Gastrocnemius medialis (tissue), 4 donors: Measurements from ENCODE around the gene KCNAB1.

Experiments used
- CTCF ChIP-seq, 5 experiments: fragments of 450-650 bp in 3 of 5; fragments of 200-600 bp in 2 of 5; sonication (generic) in 2 of 5; IDR thresholded peaks in 4 of 5; conservative IDR thresholded peaks in 1 of 5; 1 replicate in 4 of 5; 2 replicates in 1 of 5; pipeline ENCODE4 v1.5.1; 2016 to 2019; ENCODE audit warnings: antibody characterized with exemption in 5 of 5, mild to moderate bottlenecking in 3 of 5, moderate library complexity in 3 of 5
- POLR2A ChIP-seq, 2 donors: fragments of 450-650 bp; IDR thresholded peaks; one replicate each; pipeline ENCODE4 v1.6.1; 2017; ENCODE audit warnings: antibody characterized with exemption in 2 of 2, mild to moderate bottlenecking in 2 of 2, moderate library complexity in 2 of 2

- TF ChIP-seq CTCF (IDR thresholded peaks at IDR 0.05 in 4 of 5, conservative IDR thresholded peaks at IDR 0.05 in 1 of 5), result no peak
- no peak for TF ChIP-seq POLR2A (IDR thresholded peaks at IDR 0.05)
Observed at GRCh38 chr3:156271508-156271907, 151.1 kb downstream of the KCNAB1 start.
